Islet precursor cell (in vitro differentiated cells): ENCODE results near the gene TCTN1.
"Not testable (repeated sequence)": the region's sequence is repeated elsewhere in the genome, so short reads cannot be mapped to it uniquely, and the experiment has no call there.

ENCODE experiments used
- DNase-seq: peaks from one replicate; pipeline ENCODE4 v3.0.0-alpha.2; 2018

TCTN1 gene

GRCh38 chr12:110639336-110640141, 25.6 kb downstream of the TCTN1 start:
- no peak for DNase-seq

- no peak for DNase-seq
These were observed 26.5 kb downstream of the TCTN1 start for GRCh38 chr12:110640275-110641025.

- DNase-seq: no peak
These were observed 27.6 kb downstream of the TCTN1 start for GRCh38 chr12:110641521-110641920.

- no peak for DNase-seq
These were observed 33.7 kb downstream of the TCTN1 start for GRCh38 chr12:110647631-110648040.

- DNase-seq: peak; percentile 70
These were observed 35.5 kb downstream of the TCTN1 start for GRCh38 chr12:110649341-110649847.

GRCh38 chr12:110654238-110654637, 40.3 kb downstream of the TCTN1 start:
- DNase-seq: not testable (repeated sequence)

GRCh38 chr12:110656071-110656655, 42.2 kb downstream of the TCTN1 start:
- DNase-seq: no peak

- no peak for DNase-seq
These were observed 43.8 kb downstream of the TCTN1 start for GRCh38 chr12:110657747-110658146.

GRCh38 chr12:110658242-110658641, 44.3 kb downstream of the TCTN1 start:
- no peak for DNase-seq

GRCh38 chr12:110658878-110659277, 44.9 kb downstream of the TCTN1 start:
- no peak for DNase-seq

GRCh38 chr12:110661337-110661972, 47.5 kb downstream of the TCTN1 start:
- no peak for DNase-seq

- DNase-seq: no peak
These were observed 53.0 kb downstream of the TCTN1 start for GRCh38 chr12:110666892-110667291.

GRCh38 chr12:110667671-110668070, 53.7 kb downstream of the TCTN1 start:
- no peak for DNase-seq

- DNase-seq: no peak
These were observed 54.7 kb downstream of the TCTN1 start for GRCh38 chr12:110668480-110669192.

GRCh38 chr12:110669193-110669502, 55.2 kb downstream of the TCTN1 start:
- no peak for DNase-seq

- DNase-seq: no peak
These were observed 56.3 kb downstream of the TCTN1 start for GRCh38 chr12:110670161-110670701.

- DNase-seq: no peak
These were observed 62.2 kb downstream of the TCTN1 start for GRCh38 chr12:110676171-110676570.

- DNase-seq: no peak
These were observed 63.4 kb downstream of the TCTN1 start for GRCh38 chr12:110677206-110677911.

- no peak for DNase-seq
These were observed 64.1 kb downstream of the TCTN1 start for GRCh38 chr12:110677982-110678381.

- DNase-seq: no peak
These were observed 65.3 kb downstream of the TCTN1 start for GRCh38 chr12:110679201-110679600.

- DNase-seq: no peak
These were observed 66.1 kb downstream of the TCTN1 start for GRCh38 chr12:110680032-110680431.

GRCh38 chr12:110683888-110684287, 70.0 kb downstream of the TCTN1 start:
- DNase-seq: no peak
